HK-2 (cell line): Measurements from ENCODE around the gene NPEPPS.
A peak's percentile ranks its signal among the peaks of the same experiment; 100 is the strongest.

ENCODE experiments used
- DNase-seq: peaks from one replicate; pipeline ENCODE4 v3.0.0-alpha.2; 2018; ENCODE audit not compliant: unreplicated experiment

NPEPPS gene

DNA sequence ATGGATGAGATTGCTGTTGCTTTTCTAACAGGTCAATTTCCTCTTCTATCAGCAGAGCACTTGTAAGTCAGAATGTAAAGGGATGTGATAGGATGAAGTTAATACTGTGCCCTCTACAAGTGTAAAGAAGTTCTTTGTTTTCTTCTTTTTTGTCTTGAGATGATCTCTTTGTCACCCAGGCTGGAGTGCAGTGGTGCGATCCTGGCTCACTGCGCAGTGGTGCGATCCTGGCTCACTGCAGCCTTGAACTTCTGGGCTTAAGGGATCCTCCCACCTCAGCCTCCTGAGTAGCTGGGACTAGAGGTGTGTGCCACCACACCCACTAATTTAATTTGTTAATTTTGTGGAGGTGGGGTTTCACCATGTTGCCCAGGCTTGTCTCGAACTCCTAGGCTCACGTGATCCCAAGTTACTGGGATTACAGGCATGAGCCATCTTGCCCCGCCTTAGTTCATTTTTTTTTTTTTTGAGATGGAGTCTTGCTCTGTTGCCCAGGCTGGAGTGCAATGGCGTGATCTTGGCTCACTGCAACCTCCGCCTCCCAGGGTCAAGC is 97.2 kb downstream of the NPEPPS start:
- DNase-seq, result no peak

- DNase-seq, result no peak
Measured at GRCh38 chr17:47629826-47630225, 98.9 kb downstream of the NPEPPS start.

DNA sequence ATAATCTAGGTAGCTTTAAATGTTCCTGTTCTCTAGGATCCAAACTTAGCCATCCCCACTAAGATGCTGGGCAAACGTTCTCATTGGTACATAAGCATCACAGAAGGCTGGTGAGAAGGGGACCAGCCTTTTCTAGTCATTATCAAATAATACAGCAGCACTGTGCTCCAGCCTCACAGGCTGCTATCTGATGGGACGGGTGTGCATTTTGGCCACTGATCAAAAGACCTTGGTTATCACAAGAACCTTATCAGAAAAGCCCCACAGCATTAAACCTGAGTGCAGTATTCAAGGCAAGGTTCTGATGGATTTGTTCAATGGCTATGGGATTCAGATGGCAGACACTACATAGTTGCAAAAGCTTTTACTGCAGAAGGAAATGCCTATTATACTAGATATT is 99.7 kb downstream of the NPEPPS start:
- DNase-seq, result no peak

GRCh38 chr17:47632991-47633390 is 102.1 kb downstream of the NPEPPS start:
- no peak for DNase-seq

- DNase-seq, result no peak
Measured at GRCh38 chr17:47633996-47634395, 103.1 kb downstream of the NPEPPS start.

GRCh38 chr17:47634870-47635269 is 104.0 kb downstream of the NPEPPS start:
- DNase-seq, result no peak

DNA sequence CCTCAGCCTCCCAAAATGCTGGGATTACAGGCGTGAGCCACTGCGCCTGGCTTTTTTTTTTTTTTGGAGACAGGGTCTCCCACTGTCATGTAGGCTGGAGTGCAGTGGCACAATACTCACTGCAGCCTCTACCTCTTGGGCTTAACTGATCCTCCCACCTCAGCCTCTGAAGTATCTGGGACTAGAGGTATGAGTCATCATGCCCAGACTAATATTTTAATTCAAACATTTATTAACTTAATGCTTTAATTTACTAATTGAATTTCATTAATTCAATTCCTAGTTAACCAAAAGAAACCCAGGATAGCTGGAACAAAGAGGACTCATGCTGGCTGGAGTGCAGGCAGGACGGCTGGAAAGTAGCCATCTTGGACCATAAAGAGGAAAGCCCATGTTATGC is 104.8 kb downstream of the NPEPPS start:
- DNase-seq, result no peak

GRCh38 chr17:47636273-47637030 is 105.5 kb downstream of the NPEPPS start:
- no peak for DNase-seq

DNA sequence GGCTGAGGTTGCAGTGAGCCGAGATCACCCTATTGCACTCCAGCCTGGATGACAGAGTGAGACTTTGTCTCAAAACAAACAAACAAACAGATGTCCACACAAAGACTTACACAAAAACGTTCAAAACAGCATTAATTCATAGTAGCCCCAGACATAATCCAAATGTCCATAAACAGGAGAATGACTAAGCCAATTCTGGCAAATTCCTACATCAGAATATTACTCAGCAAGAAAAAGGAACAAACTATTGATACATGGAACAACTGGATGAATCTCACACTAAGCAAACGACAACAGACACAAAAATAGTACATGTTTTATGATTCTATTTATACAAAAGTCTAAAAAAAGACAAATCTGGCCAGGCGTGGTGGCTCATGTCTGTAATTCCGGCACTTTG is 108.0 kb downstream of the NPEPPS start:
- no peak for DNase-seq

- no peak for DNase-seq
Measured at GRCh38 chr17:47640076-47640475, 109.2 kb downstream of the NPEPPS start.

DNA sequence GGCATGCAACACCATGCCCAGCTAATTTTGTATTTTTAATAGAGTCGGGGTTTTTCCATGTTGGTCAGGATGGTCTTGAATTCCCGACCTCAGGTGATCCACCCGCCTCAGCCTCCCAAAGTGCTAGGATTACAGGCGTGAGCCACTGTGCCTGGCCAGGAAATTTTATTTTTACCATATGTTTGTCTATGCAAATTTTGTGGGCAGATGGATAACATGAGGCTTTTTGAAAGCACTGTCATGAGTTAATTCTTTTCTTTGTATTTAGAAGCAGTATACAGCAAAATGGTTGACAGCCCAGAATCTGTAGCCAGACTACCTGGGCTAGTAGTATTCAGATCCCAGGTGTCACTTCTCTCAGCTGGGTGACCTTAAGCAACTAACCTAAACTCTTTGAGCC is 110.3 kb downstream of the NPEPPS start:
- DNase-seq, result no peak

GRCh38 chr17:47643116-47643515 is 112.2 kb downstream of the NPEPPS start:
- no peak for DNase-seq

- DNase-seq, result no peak
Measured at GRCh38 chr17:47644324-47644723, 113.4 kb downstream of the NPEPPS start.

DNA sequence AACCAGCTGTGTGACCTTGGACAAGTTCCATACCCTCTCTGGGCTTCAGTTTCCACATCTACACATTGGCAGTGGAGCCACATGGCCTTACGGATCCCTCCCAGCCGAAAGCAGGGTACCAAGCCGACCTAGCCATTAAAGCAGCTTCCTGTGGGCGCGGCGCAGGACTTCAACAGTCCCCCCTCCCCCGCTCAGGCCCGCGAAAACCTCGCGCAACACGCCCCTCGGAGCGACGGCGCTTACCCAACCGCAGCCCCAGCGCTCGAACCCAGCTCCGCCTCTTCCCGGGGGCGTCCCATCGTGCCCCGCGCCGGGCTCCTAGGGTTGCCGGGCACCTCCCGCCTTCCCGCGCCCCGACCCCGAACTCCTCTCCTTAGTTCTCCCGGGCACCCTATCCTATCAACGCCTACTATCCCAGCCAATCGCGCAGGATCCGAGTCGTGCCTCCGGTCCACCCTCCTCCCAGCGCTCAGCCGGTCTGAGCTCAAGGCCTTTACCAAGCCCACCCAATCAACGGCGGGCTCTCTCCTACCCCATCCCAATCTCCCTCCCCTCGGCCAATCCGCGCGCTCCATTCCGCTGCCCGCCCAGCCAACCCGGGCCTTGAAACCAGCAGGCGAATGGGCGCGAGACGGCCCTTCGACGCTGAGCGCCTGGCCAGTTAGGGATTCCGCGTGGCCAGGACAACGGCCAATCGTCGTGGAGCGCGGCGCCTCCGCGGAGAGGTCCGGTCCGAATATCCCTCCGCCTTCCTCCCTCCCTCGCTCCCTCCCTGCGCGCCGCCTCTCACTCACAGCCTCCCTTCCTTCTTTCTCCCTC is 118.5 kb downstream of the NPEPPS start, which contains the start of gene KPNB1:
TSS of gene KPNB1 (plus strand) at position 767 of the 819 bp plus-strand sequence. CDS start 326 bp downstream, outside the sequence.
- DNase-seq, result peak; percentile 100

DNA sequence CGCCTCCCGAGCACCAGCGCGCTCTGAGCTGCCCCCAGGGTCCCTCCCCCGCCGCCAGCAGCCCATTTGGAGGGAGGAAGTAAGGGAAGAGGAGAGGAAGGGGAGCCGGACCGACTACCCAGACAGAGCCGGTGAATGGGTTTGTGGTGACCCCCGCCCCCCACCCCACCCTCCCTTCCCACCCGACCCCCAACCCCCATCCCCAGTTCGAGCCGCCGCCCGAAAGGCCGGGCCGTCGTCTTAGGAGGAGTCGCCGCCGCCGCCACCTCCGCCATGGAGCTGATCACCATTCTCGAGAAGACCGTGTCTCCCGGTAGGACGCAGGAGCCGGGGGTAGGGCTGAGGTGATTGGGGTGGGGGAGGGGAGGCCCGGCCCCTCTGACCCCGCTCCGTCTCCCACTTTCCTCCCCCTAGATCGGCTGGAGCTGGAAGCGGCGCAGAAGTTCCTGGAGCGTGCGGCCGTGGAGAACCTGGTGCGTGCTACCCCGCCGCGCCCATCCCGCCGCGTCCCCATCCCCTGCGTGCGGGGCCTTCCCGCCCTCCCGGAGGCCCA is 119.1 kb downstream of the NPEPPS start:
- DNase-seq, result no peak

DNA sequence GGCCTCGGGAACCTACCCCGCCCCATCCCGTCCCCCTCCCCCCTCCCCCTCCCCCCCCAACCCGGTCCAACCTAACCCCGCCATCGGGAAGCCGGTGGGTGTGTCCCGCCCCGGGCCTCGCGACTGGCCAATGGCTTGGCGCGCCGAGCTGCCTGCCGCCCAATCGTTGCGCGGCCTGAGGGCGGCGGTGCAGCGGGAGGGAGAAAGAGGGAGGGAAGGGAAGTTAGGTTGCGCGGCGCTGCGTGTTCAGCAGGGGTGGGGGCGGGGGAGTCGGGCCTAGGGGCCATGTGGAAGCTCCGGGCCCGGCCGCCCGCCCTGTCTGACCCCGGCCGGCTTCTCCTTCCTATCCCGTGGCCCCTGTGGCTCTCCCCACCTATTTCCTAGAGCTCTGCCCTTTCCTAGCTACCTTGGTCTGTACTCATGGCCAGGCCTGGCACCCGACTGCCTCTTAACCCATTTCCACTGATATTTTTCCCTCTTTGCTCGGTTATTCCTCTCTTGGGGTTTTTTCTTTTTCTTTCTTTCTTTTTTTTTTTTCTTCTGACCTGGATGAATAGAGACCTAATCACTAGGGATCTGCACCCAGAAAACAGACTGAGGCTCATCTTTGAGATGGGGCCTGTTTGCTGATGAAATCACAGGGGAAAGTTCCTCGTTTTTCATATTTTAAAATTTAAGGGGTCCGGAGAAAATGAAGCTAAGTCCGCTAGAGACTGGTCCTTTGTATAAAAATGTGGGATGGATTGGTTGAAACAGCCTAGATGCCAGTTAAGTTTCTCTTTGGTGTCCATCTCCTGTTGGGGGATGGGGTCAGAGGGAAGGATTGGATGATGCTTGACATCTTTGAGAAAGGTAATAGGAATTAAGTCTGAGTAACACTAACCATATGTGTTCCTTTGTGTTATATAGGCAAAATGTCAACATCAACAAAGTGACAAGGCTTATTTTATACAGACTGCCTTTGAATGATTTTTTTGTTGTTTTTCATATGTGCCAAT is 119.9 kb downstream of the NPEPPS start:
- DNase-seq, result peak; percentile 97

GRCh38 chr17:47651704-47652103 is 120.8 kb downstream of the NPEPPS start:
- DNase-seq, result no peak

DNA sequence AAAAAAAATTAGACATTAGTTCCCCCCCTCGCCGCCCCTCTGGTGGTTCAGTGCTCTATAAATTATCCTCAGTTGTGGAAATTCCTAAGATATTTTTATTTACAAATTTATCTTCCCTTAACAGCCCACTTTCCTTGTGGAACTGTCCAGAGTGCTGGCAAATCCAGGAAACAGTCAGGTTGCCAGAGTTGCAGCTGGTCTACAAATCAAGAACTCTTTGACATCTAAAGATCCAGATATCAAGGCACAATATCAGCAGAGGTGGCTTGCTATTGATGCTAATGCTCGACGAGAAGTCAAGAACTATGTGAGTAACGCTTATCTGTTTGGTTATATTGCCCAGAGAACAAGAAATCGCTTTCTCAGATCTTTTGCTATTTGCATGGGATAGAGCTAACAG is 121.7 kb downstream of the NPEPPS start:
- no peak for DNase-seq

DNA sequence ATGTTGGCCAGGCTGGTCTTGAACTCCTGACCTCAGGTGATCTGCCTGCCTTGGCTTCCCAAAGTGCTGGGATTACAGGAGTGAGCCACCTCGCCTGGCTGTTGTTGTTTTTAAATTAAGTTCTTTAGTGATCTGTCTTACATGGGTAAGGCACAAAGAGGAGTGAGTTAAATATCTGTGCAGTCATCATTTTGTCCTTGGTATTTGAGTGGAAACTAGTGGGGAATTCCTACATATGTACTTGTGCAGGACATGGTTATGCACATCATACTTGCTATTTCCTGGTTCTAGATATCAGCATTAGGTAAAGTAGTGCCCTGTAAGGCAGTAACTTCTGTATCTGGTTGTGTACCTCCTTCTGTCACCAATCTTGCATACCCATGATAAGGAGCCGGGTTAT is 122.5 kb downstream of the NPEPPS start:
- no peak for DNase-seq

GRCh38 chr17:47654991-47655390 is 124.1 kb downstream of the NPEPPS start:
- DNase-seq, result no peak

DNA sequence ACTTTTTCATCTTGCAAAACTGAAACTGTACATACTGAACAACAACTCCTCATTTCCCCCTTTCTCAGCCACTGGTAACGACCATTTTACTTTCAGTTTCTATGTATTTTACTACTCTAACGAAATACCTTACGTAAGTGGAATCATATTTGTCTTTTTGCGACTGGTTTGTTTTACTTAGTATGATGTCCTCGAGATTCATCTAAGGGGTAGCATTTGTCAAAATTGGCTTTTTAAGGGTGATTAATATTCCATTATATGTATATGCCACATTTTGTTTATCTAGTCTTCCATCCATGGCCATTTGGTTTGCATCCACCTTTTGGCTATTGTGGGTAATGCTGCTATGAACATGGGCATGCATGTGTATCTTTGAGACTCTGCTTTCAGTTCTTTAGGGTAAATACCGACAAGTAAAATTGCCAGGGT is 129.2 kb downstream of the NPEPPS start:
- DNase-seq, result no peak
